ENCODE results near the gene PLXNC1.

PLXNC1 gene

DNA sequence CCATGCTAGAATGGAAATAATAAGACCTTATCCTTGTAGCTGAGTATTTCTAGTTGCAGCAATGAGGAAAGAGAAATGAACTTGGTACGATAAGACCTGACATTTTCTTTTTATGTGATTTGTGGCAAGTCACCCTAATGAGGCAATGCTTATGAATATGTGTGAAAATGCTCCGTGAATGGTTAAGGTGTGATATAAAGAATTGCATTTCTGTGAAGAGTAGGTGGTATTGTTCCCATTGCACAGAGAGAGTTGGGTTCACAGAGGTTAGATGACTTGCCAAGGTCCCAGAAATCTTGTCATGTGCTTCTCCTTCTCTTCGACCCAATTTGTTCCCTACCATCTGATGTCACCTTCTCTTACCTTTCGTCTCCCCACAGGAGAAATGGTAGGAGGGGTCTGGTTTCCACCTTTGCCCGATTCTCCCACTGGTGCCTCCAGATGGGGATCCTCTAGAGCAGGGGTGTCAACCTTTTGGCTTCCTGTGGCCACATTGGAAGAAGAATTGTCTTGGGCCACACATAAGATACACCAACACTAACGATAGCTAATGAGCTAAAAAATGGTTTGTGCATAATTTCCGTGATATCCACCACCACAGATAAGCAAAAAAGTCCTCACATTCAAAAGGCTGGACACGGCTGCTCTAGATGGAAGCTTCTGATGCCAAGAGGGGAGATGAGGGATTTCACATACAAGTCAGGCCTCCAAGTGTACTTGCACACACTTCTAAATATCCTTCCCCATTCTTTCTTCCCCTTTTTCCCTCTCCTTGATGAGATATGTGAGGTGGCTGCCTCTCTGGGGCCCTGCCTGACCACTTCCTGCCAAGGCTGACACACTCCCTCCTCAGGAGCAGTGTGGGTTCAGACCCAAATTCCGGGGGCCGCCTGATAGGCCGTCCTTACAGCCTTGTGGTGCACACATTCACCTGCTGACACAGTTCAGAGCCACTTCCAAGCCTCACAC lies 96.1 kb downstream of the PLXNC1 start:
- Histone ChIP-seq H3K27ac (ENCODE audit: insufficient read depth, low read length, poor library complexity, severe bottlenecking) (no peak overlapping the region), H3K9me3 (ENCODE audit: control insufficient read depth, low read length) (no peaks in the 10 kb centered on the region), H3K27me3 (replicated peaks; ENCODE audit: control insufficient read depth, insufficient read depth, low read length, poor library complexity, severe bottlenecking) (no peaks in the 10 kb centered on the region), H3K4me1 (ENCODE audit: control insufficient read depth, insufficient read depth, low read length, poor library complexity, severe bottlenecking) (peaks cover 7% of the 10 kb centered on the region), H3K4me3 (ENCODE audit: insufficient read depth, low read depth, low read length, poor library complexity, severe bottlenecking) (no peak overlapping the region), H3K36me3 (ENCODE audit: control insufficient read depth, insufficient read depth, low read length) (no peaks in the 10 kb centered on the region)
- peak in 1 of 3 donors; percentile 28 for DNase-seq

DNA sequence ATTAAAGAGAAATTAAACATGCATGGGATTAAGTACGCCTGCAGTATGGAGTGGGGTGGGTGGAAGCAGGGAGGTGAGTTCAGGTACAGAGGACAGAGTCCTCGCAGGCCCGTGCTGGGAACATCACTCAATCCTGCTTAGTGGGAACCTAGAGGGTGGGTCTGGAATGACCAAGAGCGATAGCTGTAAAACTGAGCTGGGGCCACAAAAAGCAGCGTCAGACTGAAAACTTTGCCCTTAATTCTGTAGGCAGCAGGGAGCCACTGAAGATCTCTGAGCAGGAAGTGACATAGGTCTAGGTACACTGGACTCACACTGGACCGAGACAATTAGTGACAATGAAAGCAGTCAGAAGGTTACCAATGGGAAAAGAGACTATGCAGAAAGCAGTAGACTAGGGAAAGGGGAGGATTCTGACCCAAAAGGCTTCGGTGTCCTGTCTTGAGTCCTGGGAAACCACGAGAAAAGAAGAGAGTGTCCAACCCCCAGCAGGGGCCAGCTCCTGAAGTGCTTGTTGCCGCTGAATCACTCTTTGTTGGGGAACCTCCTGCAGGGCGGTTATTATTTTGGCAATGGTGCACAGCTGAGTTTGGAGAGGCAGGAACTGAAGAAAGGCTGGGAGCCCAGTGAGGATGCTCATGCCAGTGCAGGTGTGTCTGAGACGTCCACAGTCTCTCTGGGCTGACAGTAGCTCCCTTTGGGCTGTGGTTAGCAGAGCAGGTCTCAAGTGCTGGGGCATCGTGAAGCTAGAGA lies 97.4 kb downstream of the PLXNC1 start:
- Histone ChIP-seq H3K4me1 (ENCODE audit: control insufficient read depth, insufficient read depth, low read length, poor library complexity, severe bottlenecking) (peaks cover 7% of the 10 kb centered on the region), H3K9me3 (ENCODE audit: control insufficient read depth, low read length) (no peaks in the 10 kb centered on the region), H3K36me3 (ENCODE audit: control insufficient read depth, insufficient read depth, low read length) (peaks cover 4% of the 10 kb centered on the region), H3K4me3 (ENCODE audit: insufficient read depth, low read depth, low read length, poor library complexity, severe bottlenecking) (no peak overlapping the region), H3K27ac (ENCODE audit: insufficient read depth, low read length, poor library complexity, severe bottlenecking) (no peak overlapping the region), H3K27me3 (replicated peaks; ENCODE audit: control insufficient read depth, insufficient read depth, low read length, poor library complexity, severe bottlenecking) (no peaks in the 10 kb centered on the region)
- no peak for DNase-seq

DNA sequence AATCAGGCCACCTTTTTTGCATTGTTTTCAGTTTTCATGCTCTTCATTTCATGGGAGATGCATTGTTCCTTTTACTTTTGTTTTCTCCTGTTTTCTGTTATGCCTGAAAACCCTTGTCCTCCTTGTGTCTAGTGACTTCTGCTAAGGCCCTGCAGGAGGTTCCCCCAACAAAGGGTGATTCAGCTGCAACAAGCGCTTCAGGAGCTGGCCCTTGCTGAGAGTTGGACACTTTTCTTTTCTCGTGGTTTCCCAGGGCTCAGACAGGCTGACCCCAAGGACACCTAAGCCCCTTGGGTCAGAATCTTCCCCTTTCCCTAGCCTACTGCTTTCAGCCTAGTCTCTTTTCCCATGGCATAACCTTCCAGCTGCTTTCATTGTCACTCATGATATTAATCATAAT lies 98.9 kb downstream of the PLXNC1 start:
- no peak overlapping the region for H3K27ac ChIP-seq (ENCODE audit: insufficient read depth, low read length, poor library complexity, severe bottlenecking)
- no peak for DNase-seq
- H3K36me3 ChIP-seq (ENCODE audit: control insufficient read depth, insufficient read depth, low read length), result peaks cover 10% of the 10 kb centered on the region
- no peaks in the 10 kb centered on the region for H3K27me3 ChIP-seq (replicated peaks; ENCODE audit: control insufficient read depth, insufficient read depth, low read length, poor library complexity, severe bottlenecking)
- no peaks in the 10 kb centered on the region for H3K9me3 ChIP-seq (ENCODE audit: control insufficient read depth, low read length)
- peaks cover 7% of the 10 kb centered on the region for H3K4me1 ChIP-seq (ENCODE audit: control insufficient read depth, insufficient read depth, low read length, poor library complexity, severe bottlenecking)
- no peak overlapping the region for H3K4me3 ChIP-seq (ENCODE audit: insufficient read depth, low read depth, low read length, poor library complexity, severe bottlenecking)

DNA sequence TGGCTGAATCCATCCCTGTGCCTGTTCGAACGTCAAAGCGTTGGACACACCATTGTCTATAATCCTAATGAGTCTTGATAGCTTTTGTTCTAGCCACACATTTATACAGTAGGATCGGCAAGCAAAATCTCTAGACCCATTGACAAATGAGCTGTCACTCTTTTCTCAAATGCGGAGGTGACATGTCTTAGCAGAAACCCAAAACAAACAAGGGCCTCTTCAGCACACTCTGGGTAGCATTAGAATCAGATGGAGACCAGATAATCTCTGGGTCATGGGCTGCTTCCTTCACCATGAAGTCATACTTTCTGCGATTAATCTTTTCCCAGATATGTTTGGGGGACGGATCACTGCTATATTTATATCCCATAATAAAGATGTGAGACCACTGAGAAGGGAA lies 100.2 kb downstream of the PLXNC1 start:
- Histone ChIP-seq H3K4me3 (ENCODE audit: insufficient read depth, low read depth, low read length, poor library complexity, severe bottlenecking) (no peak overlapping the region), H3K27ac (ENCODE audit: insufficient read depth, low read length, poor library complexity, severe bottlenecking) (no peak overlapping the region), H3K36me3 (ENCODE audit: control insufficient read depth, insufficient read depth, low read length) (peaks cover 10% of the 10 kb centered on the region), H3K4me1 (ENCODE audit: control insufficient read depth, insufficient read depth, low read length, poor library complexity, severe bottlenecking) (peaks cover 7% of the 10 kb centered on the region), H3K27me3 (replicated peaks; ENCODE audit: control insufficient read depth, insufficient read depth, low read length, poor library complexity, severe bottlenecking) (no peaks in the 10 kb centered on the region), H3K9me3 (ENCODE audit: control insufficient read depth, low read length) (no peaks in the 10 kb centered on the region)
- DNase-seq, result no peak

DNA sequence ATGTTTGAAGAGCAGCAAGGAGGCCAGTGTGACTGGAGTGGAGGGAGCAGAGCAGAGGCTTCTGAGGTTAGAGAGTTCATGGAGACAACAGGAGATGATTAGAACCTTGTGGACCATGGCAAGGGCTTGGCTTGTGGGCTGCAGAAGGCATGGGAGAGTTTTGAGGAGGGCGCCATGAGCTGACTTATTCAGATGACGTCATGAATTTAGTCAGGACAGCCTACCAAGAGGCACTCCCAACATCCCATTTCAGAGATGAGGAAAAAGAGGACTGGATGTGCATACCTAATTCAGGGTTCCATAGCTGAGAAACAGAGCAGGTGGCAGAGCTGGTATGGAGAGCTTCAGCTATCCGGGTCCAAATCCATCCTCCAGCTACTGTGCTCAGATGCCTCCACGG lies 101.8 kb downstream of the PLXNC1 start:
- H3K4me3 ChIP-seq (ENCODE audit: insufficient read depth, low read depth, low read length, poor library complexity, severe bottlenecking), result no peak overlapping the region
- DNase-seq, result no peak
- no peaks in the 10 kb centered on the region for H3K4me1 ChIP-seq (ENCODE audit: control insufficient read depth, insufficient read depth, low read length, poor library complexity, severe bottlenecking)
- H3K27ac ChIP-seq (ENCODE audit: insufficient read depth, low read length, poor library complexity, severe bottlenecking), result no peak overlapping the region
- H3K9me3 ChIP-seq (ENCODE audit: control insufficient read depth, low read length), result no peaks in the 10 kb centered on the region
- H3K27me3 ChIP-seq (replicated peaks; ENCODE audit: control insufficient read depth, insufficient read depth, low read length, poor library complexity, severe bottlenecking), result no peaks in the 10 kb centered on the region
- H3K36me3 ChIP-seq (ENCODE audit: control insufficient read depth, insufficient read depth, low read length), result peaks cover 14% of the 10 kb centered on the region

DNA sequence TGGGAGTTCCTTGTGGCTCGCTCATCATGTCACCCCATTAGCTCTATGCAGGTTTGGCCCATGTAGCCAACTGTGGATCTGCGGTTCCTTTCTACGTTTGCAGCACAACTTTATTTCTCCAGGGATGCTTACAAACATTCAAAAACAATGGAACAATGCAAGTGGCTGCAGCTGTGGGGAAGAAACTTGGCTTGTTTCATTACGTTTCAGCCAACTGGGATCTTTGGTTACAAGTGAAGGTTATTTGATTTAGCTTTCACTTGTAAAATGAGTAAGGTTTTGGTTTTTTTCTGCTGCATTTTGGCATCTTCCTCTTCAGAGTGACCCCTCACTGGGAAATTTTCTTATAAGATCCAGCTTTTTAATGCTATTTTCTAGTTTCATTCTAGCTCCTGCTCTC lies 105.9 kb downstream of the PLXNC1 start:
- H3K27ac ChIP-seq (ENCODE audit: insufficient read depth, low read length, poor library complexity, severe bottlenecking), result no peak overlapping the region
- peaks cover 21% of the 10 kb centered on the region for H3K36me3 ChIP-seq (ENCODE audit: control insufficient read depth, insufficient read depth, low read length)
- DNase-seq, result no peak
- H3K9me3 ChIP-seq (ENCODE audit: control insufficient read depth, low read length), result no peaks in the 10 kb centered on the region
- no peaks in the 10 kb centered on the region for H3K27me3 ChIP-seq (replicated peaks; ENCODE audit: control insufficient read depth, insufficient read depth, low read length, poor library complexity, severe bottlenecking)
- H3K4me3 ChIP-seq (ENCODE audit: insufficient read depth, low read depth, low read length, poor library complexity, severe bottlenecking), result no peak overlapping the region
- no peaks in the 10 kb centered on the region for H3K4me1 ChIP-seq (ENCODE audit: control insufficient read depth, insufficient read depth, low read length, poor library complexity, severe bottlenecking)

DNA sequence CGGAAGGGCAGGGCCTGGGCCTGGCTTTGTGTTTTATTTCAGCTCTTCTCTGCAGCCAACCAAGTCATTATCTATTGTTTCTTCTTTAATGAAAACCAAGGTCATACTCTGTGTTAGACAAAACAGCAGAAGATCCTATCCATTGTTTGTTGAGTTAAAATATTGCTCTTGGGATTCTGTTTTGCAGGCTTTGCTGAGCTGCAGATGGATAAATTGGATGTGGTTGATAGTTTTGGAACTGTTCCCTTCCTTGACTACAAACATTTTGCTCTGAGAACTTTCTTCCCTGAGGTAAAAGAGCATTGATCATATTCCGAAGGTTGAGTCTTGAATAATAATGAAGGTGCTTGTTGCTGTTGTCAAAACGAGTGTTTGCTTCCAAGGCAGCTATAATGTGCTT lies 106.6 kb downstream of the PLXNC1 start:
- Histone ChIP-seq H3K27me3 (replicated peaks; ENCODE audit: control insufficient read depth, insufficient read depth, low read length, poor library complexity, severe bottlenecking) (no peaks in the 10 kb centered on the region), H3K27ac (ENCODE audit: insufficient read depth, low read length, poor library complexity, severe bottlenecking) (no peak overlapping the region), H3K36me3 (ENCODE audit: control insufficient read depth, insufficient read depth, low read length) (peaks cover 20% of the 10 kb centered on the region), H3K4me1 (ENCODE audit: control insufficient read depth, insufficient read depth, low read length, poor library complexity, severe bottlenecking) (no peaks in the 10 kb centered on the region), H3K4me3 (ENCODE audit: insufficient read depth, low read depth, low read length, poor library complexity, severe bottlenecking) (no peak overlapping the region), H3K9me3 (ENCODE audit: control insufficient read depth, low read length) (no peaks in the 10 kb centered on the region)
- no peak for DNase-seq

DNA sequence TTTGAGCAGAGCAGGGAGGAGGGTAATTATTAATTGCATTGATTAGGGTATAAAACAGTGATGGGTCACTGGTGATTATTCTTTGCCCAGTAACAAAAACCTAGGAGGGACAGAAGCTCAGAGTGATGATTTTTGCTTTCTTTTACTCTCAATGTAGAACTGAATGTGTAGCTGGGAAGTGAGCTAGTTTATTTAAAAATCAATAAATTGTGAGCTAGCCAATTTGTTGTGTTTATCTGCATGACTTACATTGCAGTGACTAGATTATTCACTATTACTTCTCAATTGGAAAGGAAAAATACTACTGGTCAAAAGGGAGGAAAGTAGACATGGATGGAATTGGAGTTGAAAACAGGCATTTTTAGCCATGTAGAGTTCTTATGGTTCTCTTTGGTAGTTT lies 107.1 kb downstream of the PLXNC1 start:
- Histone ChIP-seq H3K27me3 (replicated peaks; ENCODE audit: control insufficient read depth, insufficient read depth, low read length, poor library complexity, severe bottlenecking) (no peaks in the 10 kb centered on the region), H3K9me3 (ENCODE audit: control insufficient read depth, low read length) (no peaks in the 10 kb centered on the region), H3K27ac (ENCODE audit: insufficient read depth, low read length, poor library complexity, severe bottlenecking) (no peak overlapping the region), H3K4me1 (ENCODE audit: control insufficient read depth, insufficient read depth, low read length, poor library complexity, severe bottlenecking) (no peaks in the 10 kb centered on the region), H3K4me3 (ENCODE audit: insufficient read depth, low read depth, low read length, poor library complexity, severe bottlenecking) (no peak overlapping the region), H3K36me3 (ENCODE audit: control insufficient read depth, insufficient read depth, low read length) (peaks cover 17% of the 10 kb centered on the region)
- DNase-seq, result no peak

DNA sequence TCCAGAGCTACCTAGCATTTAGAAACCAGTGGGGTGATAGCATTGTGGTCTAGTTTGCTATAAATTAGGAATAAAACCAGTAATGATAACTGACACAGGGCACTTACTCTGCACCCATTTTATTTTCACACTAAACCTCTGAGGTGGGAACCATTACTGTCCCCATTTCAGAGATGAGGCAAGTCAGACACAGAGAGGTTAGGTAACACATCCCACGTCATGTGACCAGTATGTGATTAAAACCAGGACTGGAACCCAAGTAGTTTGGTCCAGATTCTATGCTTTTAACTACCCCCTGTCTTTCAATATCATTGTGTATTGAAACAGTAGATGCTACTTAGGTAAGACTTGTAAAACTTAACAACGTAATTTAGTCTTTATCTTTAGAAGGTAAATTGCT lies 110.2 kb downstream of the PLXNC1 start:
- Histone ChIP-seq H3K4me3 (ENCODE audit: insufficient read depth, low read depth, low read length, poor library complexity, severe bottlenecking) (no peak overlapping the region), H3K27ac (ENCODE audit: insufficient read depth, low read length, poor library complexity, severe bottlenecking) (no peak overlapping the region), H3K9me3 (ENCODE audit: control insufficient read depth, low read length) (no peaks in the 10 kb centered on the region), H3K4me1 (ENCODE audit: control insufficient read depth, insufficient read depth, low read length, poor library complexity, severe bottlenecking) (peaks cover 17% of the 10 kb centered on the region), H3K36me3 (ENCODE audit: control insufficient read depth, insufficient read depth, low read length) (peaks cover 15% of the 10 kb centered on the region), H3K27me3 (replicated peaks; ENCODE audit: control insufficient read depth, insufficient read depth, low read length, poor library complexity, severe bottlenecking) (no peaks in the 10 kb centered on the region)
- DNase-seq, result no peak

DNA sequence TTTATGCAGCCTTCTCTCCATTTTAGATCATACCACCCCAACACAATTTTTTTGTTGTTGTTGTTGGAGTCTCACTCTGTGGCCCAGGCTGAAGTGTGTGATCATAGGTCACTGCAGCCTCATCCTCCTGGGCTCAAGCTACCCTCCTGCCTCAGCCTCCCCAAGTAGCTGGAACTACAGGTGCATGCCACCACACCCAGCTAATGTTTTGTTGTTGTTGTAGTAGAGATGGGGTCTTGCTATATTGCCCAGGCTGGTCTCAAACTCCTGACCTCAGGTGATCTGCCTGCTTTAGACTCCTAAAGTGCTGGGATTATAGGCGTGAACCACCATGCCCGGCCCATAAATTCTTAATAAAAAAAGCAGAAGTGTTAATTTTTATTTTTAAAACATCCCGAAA lies 111.6 kb downstream of the PLXNC1 start:
- H3K4me3 ChIP-seq (ENCODE audit: insufficient read depth, low read depth, low read length, poor library complexity, severe bottlenecking), result no peak overlapping the region
- H3K36me3 ChIP-seq (ENCODE audit: control insufficient read depth, insufficient read depth, low read length), result peaks cover 11% of the 10 kb centered on the region
- DNase-seq, result no peak
- H3K27me3 ChIP-seq (replicated peaks; ENCODE audit: control insufficient read depth, insufficient read depth, low read length, poor library complexity, severe bottlenecking), result no peaks in the 10 kb centered on the region
- no peak overlapping the region for H3K27ac ChIP-seq (ENCODE audit: insufficient read depth, low read length, poor library complexity, severe bottlenecking)
- peaks cover 22% of the 10 kb centered on the region for H3K4me1 ChIP-seq (ENCODE audit: control insufficient read depth, insufficient read depth, low read length, poor library complexity, severe bottlenecking)
- H3K9me3 ChIP-seq (ENCODE audit: control insufficient read depth, low read length), result no peaks in the 10 kb centered on the region
